Measurements from ENCODE around the gene ENAM. TPM values are rescaled to one million over a fixed set of nuclear protein-coding genes. Genes with fewer than 3 reads are reported as not detected.

ENAM gene
- total and polyA plus RNA-seq, 2 of the 13 experiments (the other 11 are each of a cell fraction or from before 2014, with no cell fraction given): not detected

DNA sequence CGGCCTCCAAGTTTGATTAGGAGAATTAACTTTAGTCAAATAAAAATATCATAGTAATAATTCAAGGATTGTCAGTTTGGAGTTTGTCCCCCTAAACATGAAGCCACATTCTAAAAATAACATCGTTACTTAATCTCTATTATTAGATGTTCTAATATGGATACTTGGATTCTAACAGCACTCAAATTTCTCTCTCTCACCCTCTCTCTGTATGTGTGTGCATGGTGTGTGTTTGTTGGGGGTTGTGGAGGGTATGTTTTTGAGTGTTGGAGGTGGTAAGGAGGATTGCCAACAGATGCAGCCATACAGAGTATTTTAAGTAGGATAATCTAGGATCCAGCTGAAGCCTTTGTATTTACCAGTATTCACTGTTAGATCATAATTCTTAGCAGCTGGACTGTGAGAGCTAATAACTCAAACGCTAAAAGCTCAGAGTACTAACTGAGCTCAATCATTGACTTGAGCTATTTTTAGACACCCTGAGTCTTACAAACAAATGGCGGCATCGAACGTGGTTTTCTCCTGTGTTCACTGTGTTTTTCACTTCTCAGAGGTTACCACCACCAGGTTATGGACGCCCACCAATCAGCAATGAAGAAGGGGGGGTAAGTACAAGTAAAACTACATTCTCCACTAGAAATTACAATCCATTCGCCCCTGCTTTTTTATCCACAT is 8.8 kb downstream of the ENAM start:
- H3K4me3 ChIP-seq (replicated peaks in 1 of 3; ENCODE audit: insufficient read depth in 1 of 3, low read depth in 2 of 3, low read length in 3 of 3): no peak overlapping the region
- no TSS peak for BruUV-seq (replicated peaks)

DNA sequence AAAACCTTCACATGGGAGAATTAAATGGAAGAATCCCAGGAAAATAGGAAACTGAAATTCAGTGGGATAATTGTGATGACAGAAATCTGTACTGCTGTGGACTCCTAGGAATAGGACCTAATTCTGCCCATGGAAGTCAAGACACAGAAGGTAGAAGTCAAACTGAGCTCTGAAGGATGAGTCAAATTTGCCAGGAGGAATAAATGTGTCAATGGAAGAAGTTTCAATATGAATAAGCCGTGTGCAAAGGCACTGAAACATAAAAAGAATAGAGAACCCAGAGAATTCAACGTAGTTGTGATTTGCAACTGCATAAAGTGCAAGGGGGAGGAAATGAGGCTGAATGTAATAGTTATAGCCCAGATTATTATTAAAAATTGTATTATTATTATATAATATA is 11.6 kb downstream of the ENAM start:
- Histone ChIP-seq H3K36me3 (replicated peaks in 1 of 2; ENCODE audit: control insufficient read depth in 1 of 2, insufficient read depth in 2 of 2, low read length in 2 of 2) (no peaks in the 10 kb centered on the region), H3K9ac (ENCODE audit: insufficient read depth, low read depth, low read length) (no peak overlapping the region), H2AFZ (ENCODE audit: low read length) (no peak overlapping the region), H3K27ac (ENCODE audit: extremely low read length, insufficient read depth, low read length) (no peak overlapping the region), H4K20me1 (ENCODE audit: insufficient read depth, low read length) (no peaks in the 10 kb centered on the region), H3K79me2 (ENCODE audit: insufficient read depth, low read length) (no peaks in the 10 kb centered on the region), H3K27me3 (ENCODE audit: control insufficient read depth in 1 of 2, insufficient read depth in 2 of 2, low read length in 2 of 2) (no peaks in the 10 kb centered on the region), H3K4me3 (replicated peaks in 1 of 3; ENCODE audit: insufficient read depth in 1 of 3, low read depth in 2 of 3, low read length in 3 of 3) (no peak overlapping the region), H3K9me3 (ENCODE audit: low read length) (no peaks in the 10 kb centered on the region), H3K4me2 (ENCODE audit: low read depth, low read length) (no peak overlapping the region), H3K4me1 (ENCODE audit: insufficient read depth, low read length) (peaks cover 8% of the 10 kb centered on the region; the same call in 1 of the 2 replicates)
- no peak for ATAC-seq
- ChIA-PET CTCF (ENCODE audit: low intra/inter-chr PET ratio, low total read pairs) (no interaction called here), POLR2A (no interaction called here)
- 27% methylated on average over 2 of the region's 2 CpGs for WGBS (ENCODE audit: low lambda C conversion rate)
- BruUV-seq (replicated peaks): no TSS peak
- FAIRE-seq: no peak
- in situ Hi-C loops (cut with HindIII; ENCODE audit: extremely low pct_ligation_motif_present, low pct_unique_long_range_greater_than_20kb) (no loop called here), intact Hi-C loops (cut with micrococcal nuclease; ENCODE audit: unreplicated experiment) (no loop called here)
- DNase-seq (ENCODE audit: low spot score): no peak
- no peak for TF ChIP-seq RNF2 (conservative IDR thresholded peaks at IDR 0.05; ENCODE audit: low read depth)
- TF ChIP-seq ZNF121 (CRISPR knock-in tag; IDR thresholded peaks at IDR 0.05): no peak
- TF ChIP-seq, protein P1, sequence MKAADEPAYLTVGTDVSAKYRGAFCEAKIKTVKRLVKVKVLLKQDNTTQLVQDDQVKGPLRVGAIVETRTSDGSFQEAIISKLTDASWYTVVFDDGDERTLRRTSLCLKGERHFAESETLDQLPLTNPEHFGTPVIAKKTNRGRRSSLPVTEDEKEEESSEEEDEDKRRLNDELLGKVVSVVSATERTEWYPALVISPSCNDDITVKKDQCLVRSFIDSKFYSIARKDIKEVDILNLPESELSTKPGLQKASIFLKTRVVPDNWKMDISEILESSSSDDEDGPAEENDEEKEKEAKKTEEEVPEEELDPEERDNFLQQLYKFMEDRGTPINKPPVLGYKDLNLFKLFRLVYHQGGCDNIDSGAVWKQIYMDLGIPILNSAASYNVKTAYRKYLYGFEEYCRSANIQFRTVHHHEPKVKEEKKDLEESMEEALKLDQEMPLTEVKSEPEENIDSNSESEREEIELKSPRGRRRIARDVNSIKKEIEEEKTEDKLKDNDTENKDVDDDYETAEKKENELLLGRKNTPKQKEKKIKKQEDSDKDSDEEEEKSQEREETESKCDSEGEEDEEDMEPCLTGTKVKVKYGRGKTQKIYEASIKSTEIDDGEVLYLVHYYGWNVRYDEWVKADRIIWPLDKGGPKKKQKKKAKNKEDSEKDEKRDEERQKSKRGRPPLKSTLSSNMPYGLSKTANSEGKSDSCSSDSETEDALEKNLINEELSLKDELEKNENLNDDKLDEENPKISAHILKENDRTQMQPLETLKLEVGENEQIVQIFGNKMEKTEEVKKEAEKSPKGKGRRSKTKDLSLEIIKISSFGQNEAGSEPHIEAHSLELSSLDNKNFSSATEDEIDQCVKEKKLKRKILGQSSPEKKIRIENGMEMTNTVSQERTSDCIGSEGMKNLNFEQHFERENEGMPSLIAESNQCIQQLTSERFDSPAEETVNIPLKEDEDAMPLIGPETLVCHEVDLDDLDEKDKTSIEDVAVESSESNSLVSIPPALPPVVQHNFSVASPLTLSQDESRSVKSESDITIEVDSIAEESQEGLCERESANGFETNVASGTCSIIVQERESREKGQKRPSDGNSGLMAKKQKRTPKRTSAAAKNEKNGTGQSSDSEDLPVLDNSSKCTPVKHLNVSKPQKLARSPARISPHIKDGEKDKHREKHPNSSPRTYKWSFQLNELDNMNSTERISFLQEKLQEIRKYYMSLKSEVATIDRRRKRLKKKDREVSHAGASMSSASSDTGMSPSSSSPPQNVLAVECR (CRISPR knock-in tag; IDR thresholded peaks at IDR 0.05; ENCODE audit: borderline replicate concordance): no peak
- no peak for TF ChIP-seq ZFP36L1 (CRISPR knock-in tag; IDR thresholded peaks at IDR 0.05)
- no peak for TF ChIP-seq MIER3 (CRISPR knock-in tag; IDR thresholded peaks at IDR 0.05; ENCODE audit: borderline replicate concordance)
- TF ChIP-seq ISL2 (CRISPR knock-in tag; IDR thresholded peaks at IDR 0.05): no peak

More for the DNA sequence above, 8.8 kb downstream of the ENAM start:
- Histone ChIP-seq H3K9ac (ENCODE audit: insufficient read depth, low read depth, low read length) (no peak overlapping the region), H2AFZ (ENCODE audit: low read length) (peak overlapping the region; percentile 5), H3K4me1 (ENCODE audit: insufficient read depth, low read length) (peaks cover 8% of the 10 kb centered on the region; the same call in 1 of the 2 replicates), H3K27me3 (ENCODE audit: control insufficient read depth in 1 of 2, insufficient read depth in 2 of 2, low read length in 2 of 2) (no peaks in the 10 kb centered on the region), H3K27ac (ENCODE audit: extremely low read length, insufficient read depth, low read length) (no peak overlapping the region), H3K79me2 (ENCODE audit: insufficient read depth, low read length) (no peaks in the 10 kb centered on the region), H4K20me1 (ENCODE audit: insufficient read depth, low read length) (no peaks in the 10 kb centered on the region), H3K9me3 (ENCODE audit: low read length) (no peaks in the 10 kb centered on the region), H3K36me3 (replicated peaks in 1 of 2; ENCODE audit: control insufficient read depth in 1 of 2, insufficient read depth in 2 of 2, low read length in 2 of 2) (no peaks in the 10 kb centered on the region), H3K4me2 (ENCODE audit: low read depth, low read length) (peak overlapping the region; percentile 34; the same call in 1 of the 2 replicates)
- intact Hi-C loops (cut with micrococcal nuclease; ENCODE audit: unreplicated experiment) (no loop called here), in situ Hi-C loops (cut with HindIII; ENCODE audit: extremely low pct_ligation_motif_present, low pct_unique_long_range_greater_than_20kb) (no loop called here)
- WGBS (ENCODE audit: low lambda C conversion rate): 4% methylated on average over 8 of the region's 8 CpGs
- FAIRE-seq (no peak), ATAC-seq (peak; percentile 64), DNase-seq (ENCODE audit: low spot score) (no peak)
- POLR2A ChIA-PET: no interaction called here
- TF ChIP-seq MEF2D (CRISPR knock-in tag; IDR thresholded peaks at IDR 0.05) (peak; percentile 69; the same call in 1 of the 2 replicates), ZBTB8A (CRISPR knock-in tag; IDR thresholded peaks at IDR 0.05; ENCODE audit: borderline replicate concordance, low read depth) (no peak), SUZ12 (IDR thresholded peaks at IDR 0.05; ENCODE audit: low read depth, low read length) (no peak), ZNF709 (CRISPR knock-in tag; IDR thresholded peaks at IDR 0.05) (no peak)
- TF ChIP-seq, protein P2, sequence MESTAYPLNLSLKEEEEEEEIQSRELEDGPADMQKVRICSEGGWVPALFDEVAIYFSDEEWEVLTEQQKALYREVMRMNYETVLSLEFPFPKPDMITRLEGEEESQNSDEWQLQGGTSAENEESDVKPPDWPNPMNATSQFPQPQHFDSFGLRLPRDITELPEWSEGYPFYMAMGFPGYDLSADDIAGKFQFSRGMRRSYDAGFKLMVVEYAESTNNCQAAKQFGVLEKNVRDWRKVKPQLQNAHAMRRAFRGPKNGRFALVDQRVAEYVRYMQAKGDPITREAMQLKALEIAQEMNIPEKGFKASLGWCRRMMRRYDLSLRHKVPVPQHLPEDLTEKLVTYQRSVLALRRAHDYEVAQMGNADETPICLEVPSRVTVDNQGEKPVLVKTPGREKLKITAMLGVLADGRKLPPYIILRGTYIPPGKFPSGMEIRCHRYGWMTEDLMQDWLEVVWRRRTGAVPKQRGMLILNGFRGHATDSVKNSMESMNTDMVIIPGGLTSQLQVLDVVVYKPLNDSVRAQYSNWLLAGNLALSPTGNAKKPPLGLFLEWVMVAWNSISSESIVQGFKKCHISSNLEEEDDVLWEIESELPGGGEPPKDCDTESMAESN (CRISPR knock-in tag; conservative IDR thresholded peaks at IDR 0.05): no peak
- CTCF ChIA-PET (ENCODE audit: low intra/inter-chr PET ratio, low total read pairs): no interaction called here
